GM21515 (cell line): ENCODE data around the gene PRAC1.
"Not testable (repeated sequence)": the region's sequence is repeated elsewhere in the genome, so short reads cannot be mapped to it uniquely, and the experiment has no call there.

Experiments
- ATAC-seq: cut with Tn5 transposase; IDR thresholded peaks from one replicate; pipeline ENCODE4 v1.9.1; 2021; ENCODE audit not compliant: unreplicated experiment

Gene PRAC1

GRCh38 chr17:48727415-48728175 lies 5.3 kb upstream of the PRAC1 start:
- ATAC-seq: no peak

GRCh38 chr17:48726916-48727286 lies 4.6 kb upstream of the PRAC1 start:
- ATAC-seq: no peak

GRCh38 chr17:48726114-48726915 lies 4.0 kb upstream of the PRAC1 start:
- no peak for ATAC-seq

- ATAC-seq: no peak
Measured at GRCh38 chr17:48725288-48726064, 3.2 kb upstream of the PRAC1 start.

GRCh38 chr17:48725004-48725287 lies 2.6 kb upstream of the PRAC1 start:
- no peak for ATAC-seq

GRCh38 chr17:48724251-48725003 lies 2.1 kb upstream of the PRAC1 start:
- ATAC-seq: no peak

GRCh38 chr17:48723423-48724250 lies 1.3 kb upstream of the PRAC1 start:
- ATAC-seq: no peak

GRCh38 chr17:48722915-48723422 lies 651 bp upstream of the PRAC1 start, which contains the start of gene PRAC2:
Gene PRAC2 (plus strand): TSS chr17:48723185. CDS start chr17:48724411, 1,226 bp downstream.
- ATAC-seq: no peak

- no peak for ATAC-seq
Measured at GRCh38 chr17:48721009-48721402, 1.3 kb downstream of the PRAC1 start.

GRCh38 chr17:48720266-48721008 lies 1.9 kb downstream of the PRAC1 start:
- ATAC-seq: no peak

- ATAC-seq: no peak
Measured at GRCh38 chr17:48719642-48720265, 2.6 kb downstream of the PRAC1 start.

- ATAC-seq: no peak
Measured at GRCh38 chr17:48718761-48719641, 3.3 kb downstream of the PRAC1 start.

- ATAC-seq: no peak
Measured at GRCh38 chr17:48718227-48718760, 4.0 kb downstream of the PRAC1 start.

GRCh38 chr17:48717367-48718226 lies 4.7 kb downstream of the PRAC1 start:
- no peak for ATAC-seq

- not testable (repeated sequence) for ATAC-seq
Measured at GRCh38 chr17:48716549-48716948, 5.8 kb downstream of the PRAC1 start.
